DOHH2 (cell line): Measurements from ENCODE around the gene VDAC2.
"Not testable (repeated sequence)": the region's sequence is repeated elsewhere in the genome, so short reads cannot be mapped to it uniquely, and the experiment has no call there.

ENCODE experiments used
- H3F3A ChIP-seq: fragments of 200-600 bp; sonication (generic), shearing (Covaris generic); 2 replicates; pipeline ENCODE4 v1.6.0; 2016; ENCODE audit warnings: antibody characterized with exemption, mild to moderate bottlenecking; ENCODE audit not compliant: control insufficient read depth, insufficient read depth
- H3K27ac ChIP-seq: fragments of 200-600 bp; sonication (generic); 2 replicates; pipeline ENCODE4 v1.5.1; 2014; ENCODE audit warnings: low read depth, mild to moderate bottlenecking, low read length, moderate library complexity
- H3K27me3 ChIP-seq: fragments of 200-600 bp; sonication (generic); 2 replicates; pipeline ENCODE4 v1.6.1; 2014; ENCODE audit warnings: mild to moderate bottlenecking, low read length, mixed read lengths; ENCODE audit not compliant: control insufficient read depth
- H3K36me3 ChIP-seq: fragments of 200-600 bp; sonication (generic); 2 replicates; pipeline ENCODE4 v1.6.1; 2014; ENCODE audit warnings: mild to moderate bottlenecking, low read length, moderate library complexity, mixed read lengths; ENCODE audit not compliant: control insufficient read depth
- H3K4me1 ChIP-seq: fragments of 200-600 bp; sonication (generic); 2 replicates; pipeline ENCODE4 v1.6.1; 2014; ENCODE audit warnings: mild to moderate bottlenecking, low read length, mixed read lengths; ENCODE audit not compliant: control insufficient read depth
- H3K4me2 ChIP-seq: fragments of 200-600 bp; sonication (generic); 2 replicates; pipeline ENCODE4 v1.6.0; 2014; ENCODE audit warnings: mild to moderate bottlenecking, low read length, moderate library complexity
- H3K4me3 ChIP-seq: fragments of 200-600 bp; sonication (generic); 2 replicates; pipeline ENCODE4 v1.5.1; 2014; ENCODE audit warnings: mild to moderate bottlenecking, low read length, mixed read lengths
- H3K79me2 ChIP-seq: fragments of 200-600 bp; sonication (generic); 2 replicates; pipeline ENCODE4 v1.6.1; 2014; ENCODE audit warnings: mild to moderate bottlenecking, low read length, mixed read lengths; ENCODE audit not compliant: control insufficient read depth
- H3K9me2 ChIP-seq: fragments of 200-600 bp; sonication (generic); replicated peaks from 2 replicates; pipeline ENCODE4 v1.6.1; 2014; ENCODE audit warnings: mild to moderate bottlenecking, low read length, mixed read lengths; ENCODE audit not compliant: control insufficient read depth
- H3K9me3 ChIP-seq: fragments of 200-600 bp; sonication (generic); 2 replicates; pipeline ENCODE4 v1.6.1; 2014; ENCODE audit warnings: antibody characterized with exemption, low read length, mixed read lengths; ENCODE audit not compliant: control insufficient read depth, insufficient read depth
- H4K20me1 ChIP-seq: fragments of 200-600 bp; sonication (generic); 2 replicates; pipeline ENCODE4 v1.6.0; 2014; ENCODE audit warnings: low read depth, mild to moderate bottlenecking, antibody characterized with exemption, low read length, moderate library complexity; ENCODE audit not compliant: control insufficient read depth, insufficient read depth
- CTCF ChIP-seq: fragments of 200-600 bp; sonication (generic); IDR thresholded peaks from one replicate; pipeline ENCODE4 v1.5.1; 2014; ENCODE audit warnings: antibody characterized with exemption, mild to moderate bottlenecking, low read depth, low read length; ENCODE audit not compliant: poor library complexity, severe bottlenecking
- EZH2phosphoT487 ChIP-seq: fragments of 200-600 bp; sonication (generic); IDR thresholded peaks from 2 replicates; pipeline ENCODE4 v1.6.1; 2017; ENCODE audit warnings: borderline replicate concordance, mild to moderate bottlenecking, antibody characterized with exemption, low read length, moderate library complexity, mixed read lengths

Gene VDAC2

GRCh38 chr10:75181073-75181472, 29.5 kb upstream of the VDAC2 start:
- Histone ChIP-seq H3K4me1 (no peaks in the 10 kb centered on the region), H3K4me2 (no peak overlapping the region), H4K20me1 (no peaks in the 10 kb centered on the region), H3K36me3 (peaks cover 15% of the 10 kb centered on the region), H3F3A (0 out of 2 replicates have a peak, but pooled peaks cover 4% of the 10 kb centered on the region), H3K27ac (no peak overlapping the region), H3K79me2 (no peaks in the 10 kb centered on the region), H3K9me3 (no peaks in the 10 kb centered on the region), H3K27me3 (no peaks in the 10 kb centered on the region), H3K9me2 (no peaks in the 10 kb centered on the region), H3K4me3 (no peak overlapping the region)
- no peak for TF ChIP-seq EZH2phosphoT487
- no peak for TF ChIP-seq CTCF

- H3F3A ChIP-seq: 0 out of 2 replicates have a peak, but pooled peaks cover 4% of the 10 kb centered on the region
- H3K4me1 ChIP-seq: peaks cover 6% of the 10 kb centered on the region
- H3K27ac ChIP-seq: no peak overlapping the region
- no peaks in the 10 kb centered on the region for H3K9me2 ChIP-seq
- no peaks in the 10 kb centered on the region for H3K9me3 ChIP-seq
- H3K27me3 ChIP-seq: no peaks in the 10 kb centered on the region
- no peak overlapping the region for H3K4me3 ChIP-seq
- TF ChIP-seq EZH2phosphoT487 (no peak), CTCF (no peak)
- no peaks in the 10 kb centered on the region for H3K36me3 ChIP-seq
- no peaks in the 10 kb centered on the region for H4K20me1 ChIP-seq
- no peaks in the 10 kb centered on the region for H3K79me2 ChIP-seq
- no peak overlapping the region for H3K4me2 ChIP-seq
These were observed 24.3 kb upstream of the VDAC2 start for GRCh38 chr10:75186310-75186709.

DNA sequence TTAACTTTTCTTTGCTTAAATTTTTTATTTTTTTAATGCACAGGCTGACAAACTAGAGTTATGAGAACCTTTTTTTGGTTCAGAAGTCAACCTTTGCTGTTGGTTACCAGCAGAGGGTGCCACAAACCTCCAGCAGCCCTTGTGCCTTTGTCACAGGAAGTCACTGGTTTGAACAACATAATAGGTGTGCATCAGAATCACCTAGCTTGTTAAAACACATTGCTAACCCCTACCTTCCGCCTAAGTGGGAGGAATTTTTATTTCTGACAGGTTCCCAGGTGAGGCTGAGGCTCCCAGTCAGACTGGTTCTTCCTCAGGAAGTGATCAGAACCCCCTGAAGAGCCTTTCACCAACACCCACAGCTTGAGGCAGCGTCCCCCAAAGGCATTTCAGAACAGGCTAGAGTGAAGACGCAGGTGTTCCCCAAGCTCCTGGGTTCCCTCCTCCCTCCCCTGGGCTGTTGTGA, 22.6 kb upstream of the VDAC2 start:
- Histone ChIP-seq H4K20me1 (no peaks in the 10 kb centered on the region), H3K4me1 (peaks cover 6% of the 10 kb centered on the region), H3K27ac (no peak overlapping the region), H3K4me3 (no peak overlapping the region), H3F3A (no peaks in the 10 kb centered on the region), H3K9me2 (no peaks in the 10 kb centered on the region), H3K36me3 (no peaks in the 10 kb centered on the region), H3K79me2 (no peaks in the 10 kb centered on the region), H3K4me2 (peak overlapping the region; percentile 40), H3K27me3 (no peaks in the 10 kb centered on the region), H3K9me3 (no peaks in the 10 kb centered on the region)
- no peak for TF ChIP-seq EZH2phosphoT487
- TF ChIP-seq CTCF: peak; percentile 79

GRCh38 chr10:75188522-75188921, 22.1 kb upstream of the VDAC2 start:
- H3K36me3 ChIP-seq, H4K20me1 ChIP-seq, H3K9me2 ChIP-seq, H3K27me3 ChIP-seq, H3F3A ChIP-seq, H3K4me1 ChIP-seq, H3K79me2 ChIP-seq, H3K27ac ChIP-seq, H3K4me3 ChIP-seq, H3K9me3 ChIP-seq: not testable (repeated sequence)
- H3K4me2 ChIP-seq: peak overlapping the region; percentile 40; the same call in 1 of the 2 replicates
